Measurements from ENCODE around the gene KPNB1.

Gene KPNB1

DNA sequence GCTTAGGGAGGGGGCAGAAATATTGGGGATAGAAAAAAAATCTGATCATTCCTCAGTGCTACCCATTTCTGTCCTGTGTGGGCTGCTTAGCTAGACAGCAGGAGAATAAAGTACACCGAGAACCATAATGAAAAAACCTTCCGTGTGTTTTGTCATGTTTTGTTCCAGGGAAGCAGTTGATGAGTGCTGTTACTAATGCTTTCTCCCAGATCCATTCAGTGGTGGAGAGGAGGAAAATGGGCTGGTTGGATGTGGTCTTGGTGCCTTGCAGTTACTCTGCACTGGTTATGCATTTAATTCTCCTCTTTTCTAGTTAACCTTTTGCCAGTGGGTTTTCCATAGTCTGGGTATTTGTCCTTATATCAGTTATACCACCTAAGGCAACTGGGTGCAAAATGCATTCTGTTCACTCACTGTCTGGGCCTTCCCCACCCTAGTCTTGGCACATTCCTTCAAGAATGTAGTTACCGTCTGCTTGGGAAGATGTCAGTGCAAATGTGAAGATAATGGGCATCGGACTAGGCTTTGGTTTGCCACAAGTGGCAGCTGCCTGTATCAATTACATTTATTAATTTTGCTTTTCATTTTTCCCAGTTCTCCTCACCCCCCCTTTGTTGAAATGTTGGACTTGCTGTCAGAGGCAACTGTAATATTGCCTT is 34.9 kb downstream of the KPNB1 start:
- Histone ChIP-seq H3K4me1 (ENCODE audit: control extremely low read depth in 1 of 4, control insufficient read depth in 4 of 4, insufficient read depth in 4 of 4, low read length in 3 of 4) (peaks cover 0 to 4% (median 0%) of the 10 kb centered on the region in 4 experiments), H3K27ac (ENCODE audit: insufficient read depth in 1 of 2, low read depth in 1 of 2, low read length in 2 of 2, poor library complexity in 1 of 2, severe bottlenecking in 2 of 2) (peak overlapping the region in 1 of 2 experiments; percentile 25), H3K9me3 (ENCODE audit: control extremely low read depth in 1 of 5, control insufficient read depth in 4 of 5, insufficient read depth in 2 of 5, low read depth in 1 of 5, low read length in 4 of 5) (no peaks in the 10 kb centered on the region), H3K36me3 (ENCODE audit: control insufficient read depth in 4 of 4, insufficient read depth in 4 of 4, low read length in 3 of 4) (peaks cover 17 to 56% (median 37%) of the 10 kb centered on the region in 4 experiments), H3K4me3 (ENCODE audit: control insufficient read depth in 1 of 7, extremely low read depth in 1 of 7, insufficient read depth in 4 of 7, low read depth in 2 of 7, low read length in 6 of 7) (no peak overlapping the region), H3K27me3 (replicated peaks in 2 of 5; ENCODE audit: control insufficient read depth in 4 of 5, insufficient read depth in 5 of 5, low read length in 4 of 5) (no peaks in the 10 kb centered on the region)
- no peak for DNase-seq
- 100% methylated on average over 3 of the region's 4 CpGs for WGBS (ENCODE audit: insufficient coverage)
- CTCF ChIA-PET: interaction anchor here (1.2 kb wide), 1 partner anchor 59 kb away, joined by 3 read pairs; no protein-coding TSS in a partner anchor
- POLR2A ChIA-PET: interaction anchor here (0.6 to 2.0 kb wide), 2 partner anchors 8 to 12 kb away, joined by 3 to 4 read pairs; no protein-coding TSS in a partner anchor

DNA sequence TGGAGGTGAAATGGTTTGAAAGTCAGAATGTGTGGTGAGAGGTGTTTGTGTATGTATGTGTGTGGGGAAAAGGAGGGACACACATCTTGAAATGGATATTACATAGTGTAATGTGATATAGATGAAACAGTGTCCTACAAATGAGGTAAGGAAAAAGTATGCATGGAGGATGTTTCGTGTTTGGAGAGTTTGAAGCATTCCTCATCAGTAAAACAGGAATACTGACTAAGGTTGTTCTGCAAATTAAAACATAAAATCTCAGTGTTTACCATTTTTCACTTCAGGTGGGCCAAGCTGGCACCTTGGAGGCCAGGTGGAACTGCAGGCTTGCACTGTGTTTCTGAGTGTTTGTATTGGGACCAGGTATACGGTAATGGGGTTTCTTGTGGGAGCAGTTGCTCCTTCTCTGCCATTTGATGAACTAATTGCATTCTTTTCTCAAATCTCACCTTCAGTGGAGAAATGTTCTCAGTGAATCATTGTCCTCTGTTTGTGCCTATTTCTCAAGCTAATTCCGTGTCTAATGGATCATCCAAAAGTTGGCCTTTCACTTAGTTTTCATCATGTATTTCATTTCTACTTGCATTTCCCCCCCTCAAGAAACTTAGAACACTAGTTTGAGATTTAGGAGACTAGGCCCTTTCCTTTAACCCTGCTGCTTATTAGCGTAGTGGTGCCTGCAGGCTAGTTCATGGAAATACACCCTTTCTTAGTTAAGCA is 36.0 kb downstream of the KPNB1 start:
- CTCF ChIA-PET: interaction anchor here (1.2 kb wide), 1 partner anchor 58 kb away, joined by 3 read pairs; no protein-coding TSS in a partner anchor
- Histone ChIP-seq H3K4me3 (ENCODE audit: control insufficient read depth in 1 of 7, extremely low read depth in 1 of 7, insufficient read depth in 4 of 7, low read depth in 2 of 7, low read length in 6 of 7) (no peak overlapping the region), H3K4me1 (ENCODE audit: control extremely low read depth in 1 of 4, control insufficient read depth in 4 of 4, insufficient read depth in 4 of 4, low read length in 3 of 4) (peaks cover 0 to 4% (median 0%) of the 10 kb centered on the region in 4 experiments), H3K9me3 (ENCODE audit: control extremely low read depth in 1 of 5, control insufficient read depth in 4 of 5, insufficient read depth in 2 of 5, low read depth in 1 of 5, low read length in 4 of 5) (no peaks in the 10 kb centered on the region), H3K27ac (ENCODE audit: insufficient read depth in 1 of 2, low read depth in 1 of 2, low read length in 2 of 2, poor library complexity in 1 of 2, severe bottlenecking in 2 of 2) (peak overlapping the region in 1 of 2 experiments; percentile 25), H3K27me3 (replicated peaks in 2 of 5; ENCODE audit: control insufficient read depth in 4 of 5, insufficient read depth in 5 of 5, low read length in 4 of 5) (no peaks in the 10 kb centered on the region), H3K36me3 (ENCODE audit: control insufficient read depth in 4 of 4, insufficient read depth in 4 of 4, low read length in 3 of 4) (peaks cover 8 to 46% (median 28%) of the 10 kb centered on the region in 4 experiments)
- POLR2A ChIA-PET: interaction anchor here (2.0 kb wide), 1 partner anchor 7 kb away, joined by 4 read pairs; no protein-coding TSS in a partner anchor
- WGBS (ENCODE audit: insufficient coverage): 100% methylated on average over 2 of the region's 4 CpGs
- DNase-seq: no peak

DNA sequence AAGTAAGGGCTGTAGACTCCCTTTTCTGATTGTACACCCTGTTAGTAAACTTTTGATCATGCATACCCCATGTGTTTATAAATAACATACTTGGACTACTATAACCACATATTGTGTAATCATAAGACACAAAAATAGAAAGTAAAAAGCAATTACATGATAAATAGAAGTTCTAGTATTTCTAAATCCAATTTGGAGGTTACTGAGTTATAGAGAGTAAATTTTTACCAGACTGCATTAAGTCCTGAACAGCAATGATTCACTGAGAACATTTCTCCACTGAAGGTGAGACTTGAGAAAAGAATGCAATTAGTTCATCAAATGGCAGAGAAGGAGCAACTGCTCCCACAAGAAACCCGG is 36.5 kb downstream of the KPNB1 start:
- no peak overlapping the region for H3K27ac ChIP-seq (ENCODE audit: insufficient read depth in 1 of 2, low read depth in 1 of 2, low read length in 2 of 2, poor library complexity in 1 of 2, severe bottlenecking in 2 of 2)
- H3K9me3 ChIP-seq (ENCODE audit: control extremely low read depth in 1 of 5, control insufficient read depth in 4 of 5, insufficient read depth in 2 of 5, low read depth in 1 of 5, low read length in 4 of 5): no peaks in the 10 kb centered on the region
- ChIA-PET POLR2A (no interaction called here), CTCF (interaction anchor here (2.2 kb wide), 1 partner anchor 12 kb away, joined by 5 read pairs; no protein-coding TSS in a partner anchor)
- H3K4me3 ChIP-seq (ENCODE audit: control insufficient read depth in 1 of 7, extremely low read depth in 1 of 7, insufficient read depth in 4 of 7, low read depth in 2 of 7, low read length in 6 of 7): no peak overlapping the region
- peaks cover 7 to 45% (median 26%) of the 10 kb centered on the region in 4 experiments for H3K36me3 ChIP-seq (ENCODE audit: control insufficient read depth in 4 of 4, insufficient read depth in 4 of 4, low read length in 3 of 4)
- H3K27me3 ChIP-seq (replicated peaks in 2 of 5; ENCODE audit: control insufficient read depth in 4 of 5, insufficient read depth in 5 of 5, low read length in 4 of 5): no peaks in the 10 kb centered on the region
- no CpG with 5 or more reads among the region's 1 CpG for WGBS (ENCODE audit: insufficient coverage)
- H3K4me1 ChIP-seq (ENCODE audit: control extremely low read depth in 1 of 4, control insufficient read depth in 4 of 4, insufficient read depth in 4 of 4, low read length in 3 of 4): peaks cover 0 to 4% (median 0%) of the 10 kb centered on the region in 4 experiments
- no peak for DNase-seq

DNA sequence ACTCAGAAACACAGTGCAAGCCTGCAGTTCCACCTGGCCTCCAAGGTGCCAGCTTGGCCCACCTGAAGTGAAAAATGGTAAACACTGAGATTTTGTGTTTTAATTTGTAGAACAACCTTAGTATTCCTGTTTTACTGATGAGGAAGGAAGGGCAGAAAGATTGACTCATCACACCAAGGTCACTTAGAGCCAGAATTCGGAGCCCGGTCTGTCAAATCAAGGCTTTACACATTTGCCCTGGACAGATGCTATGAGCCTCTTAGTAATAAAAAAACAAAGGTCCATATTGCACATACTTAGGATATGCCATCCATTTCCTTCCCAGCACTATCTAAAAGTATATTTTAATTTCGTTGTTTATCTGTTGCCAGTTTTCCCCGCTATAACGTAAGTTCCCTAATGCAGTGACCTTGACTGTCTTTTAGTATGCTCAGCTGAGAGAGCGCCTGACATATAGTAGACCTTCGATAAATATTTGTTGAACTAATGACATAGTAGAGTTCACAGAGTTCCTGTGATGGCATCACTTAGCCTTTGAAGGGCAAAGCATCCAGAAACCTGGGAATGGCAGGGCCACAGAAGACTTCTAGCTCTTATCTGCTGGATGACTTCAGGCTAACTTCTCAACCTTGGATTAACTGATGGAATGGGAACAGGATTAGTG is 37.1 kb downstream of the KPNB1 start:
- ChIA-PET CTCF (interaction anchor here (0.6 to 2.5 kb wide), 7 partner anchors 10 to 59 kb away, joined by 3 to 17 read pairs (median 6); no protein-coding TSS in a partner anchor), POLR2A (no interaction called here)
- no peak overlapping the region for H3K27ac ChIP-seq (ENCODE audit: insufficient read depth in 1 of 2, low read depth in 1 of 2, low read length in 2 of 2, poor library complexity in 1 of 2, severe bottlenecking in 2 of 2)
- peaks cover 5 to 41% (median 23%) of the 10 kb centered on the region in 4 experiments for H3K36me3 ChIP-seq (ENCODE audit: control insufficient read depth in 4 of 4, insufficient read depth in 4 of 4, low read length in 3 of 4)
- DNase-seq: no peak
- WGBS (ENCODE audit: insufficient coverage): 100% methylated on average over 4 of the region's 7 CpGs
- no peaks in the 10 kb centered on the region for H3K9me3 ChIP-seq (ENCODE audit: control extremely low read depth in 1 of 5, control insufficient read depth in 4 of 5, insufficient read depth in 2 of 5, low read depth in 1 of 5, low read length in 4 of 5)
- peaks cover 0 to 7% (median 0%) of the 10 kb centered on the region in 4 experiments for H3K4me1 ChIP-seq (ENCODE audit: control extremely low read depth in 1 of 4, control insufficient read depth in 4 of 4, insufficient read depth in 4 of 4, low read length in 3 of 4)
- no peak overlapping the region for H3K4me3 ChIP-seq (ENCODE audit: control insufficient read depth in 1 of 7, extremely low read depth in 1 of 7, insufficient read depth in 4 of 7, low read depth in 2 of 7, low read length in 6 of 7)
- no peaks in the 10 kb centered on the region for H3K27me3 ChIP-seq (replicated peaks in 2 of 5; ENCODE audit: control insufficient read depth in 4 of 5, insufficient read depth in 5 of 5, low read length in 4 of 5)

DNA sequence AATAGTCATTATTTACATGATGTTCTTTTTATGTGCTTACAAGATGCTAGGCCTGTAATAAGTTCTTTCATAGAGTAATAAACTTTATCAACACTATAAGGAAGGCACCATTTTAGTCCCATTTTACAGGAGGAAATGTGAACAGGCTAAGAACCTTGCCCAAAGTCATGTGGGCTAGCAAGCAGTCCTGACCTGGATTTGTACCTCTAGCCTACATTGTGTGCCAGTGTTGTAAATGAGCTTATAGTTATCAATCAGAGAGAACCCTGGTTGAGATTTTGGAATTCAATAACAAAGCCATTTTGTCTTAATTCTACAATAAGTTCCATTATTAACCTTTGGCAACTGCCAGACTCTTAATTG is 37.6 kb downstream of the KPNB1 start:
- H3K27ac ChIP-seq (ENCODE audit: insufficient read depth in 1 of 2, low read depth in 1 of 2, low read length in 2 of 2, poor library complexity in 1 of 2, severe bottlenecking in 2 of 2): no peak overlapping the region
- POLR2A ChIA-PET: no interaction called here

DNA sequence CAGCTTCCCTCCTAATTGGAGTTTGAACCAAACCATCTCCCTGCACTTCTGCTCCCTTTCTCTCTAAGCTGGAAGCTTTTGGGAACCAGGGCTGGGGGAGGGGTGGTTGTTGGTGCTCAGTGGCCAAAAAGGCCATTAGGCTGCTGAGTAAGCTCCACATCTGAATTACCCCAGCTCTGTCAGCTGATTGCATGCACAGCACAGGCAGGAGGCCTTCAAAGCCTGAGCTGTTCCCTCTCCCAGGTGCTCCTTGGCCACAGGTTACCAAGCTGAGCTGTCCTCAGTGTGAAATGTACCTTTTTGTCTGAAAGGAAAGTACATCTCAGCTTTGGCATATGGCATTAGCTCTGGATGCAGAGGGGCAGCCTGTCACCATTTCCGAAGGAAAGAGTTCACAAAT is 38.0 kb downstream of the KPNB1 start:
- peaks cover 5 to 32% (median 16%) of the 10 kb centered on the region in 4 experiments for H3K36me3 ChIP-seq (ENCODE audit: control insufficient read depth in 4 of 4, insufficient read depth in 4 of 4, low read length in 3 of 4)
- WGBS (ENCODE audit: insufficient coverage): 96% methylated on average over 1 of the region's 1 CpG
- DNase-seq: no peak
- H3K4me3 ChIP-seq (ENCODE audit: control insufficient read depth in 1 of 7, extremely low read depth in 1 of 7, insufficient read depth in 4 of 7, low read depth in 2 of 7, low read length in 6 of 7): no peak overlapping the region
- no peaks in the 10 kb centered on the region for H3K9me3 ChIP-seq (ENCODE audit: control extremely low read depth in 1 of 5, control insufficient read depth in 4 of 5, insufficient read depth in 2 of 5, low read depth in 1 of 5, low read length in 4 of 5)
- ChIA-PET POLR2A (no interaction called here), CTCF (interaction anchor here (0.6 to 2.5 kb wide), 8 partner anchors 10 to 59 kb away, joined by 3 to 17 read pairs (median 6); no protein-coding TSS in a partner anchor)
- H3K27me3 ChIP-seq (replicated peaks in 2 of 5; ENCODE audit: control insufficient read depth in 4 of 5, insufficient read depth in 5 of 5, low read length in 4 of 5): no peaks in the 10 kb centered on the region
- no peak overlapping the region for H3K27ac ChIP-seq (ENCODE audit: insufficient read depth in 1 of 2, low read depth in 1 of 2, low read length in 2 of 2, poor library complexity in 1 of 2, severe bottlenecking in 2 of 2)
- H3K4me1 ChIP-seq (ENCODE audit: control extremely low read depth in 1 of 4, control insufficient read depth in 4 of 4, insufficient read depth in 4 of 4, low read length in 3 of 4): peaks cover 2 to 16% (median 7%) of the 10 kb centered on the region in 4 experiments

More for the DNA sequence above, 37.6 kb downstream of the KPNB1 start:
- Histone ChIP-seq H3K9me3 (ENCODE audit: control extremely low read depth in 1 of 5, control insufficient read depth in 4 of 5, insufficient read depth in 2 of 5, low read depth in 1 of 5, low read length in 4 of 5) (no peaks in the 10 kb centered on the region), H3K36me3 (ENCODE audit: control insufficient read depth in 4 of 4, insufficient read depth in 4 of 4, low read length in 3 of 4) (peaks cover 5 to 36% (median 19%) of the 10 kb centered on the region in 4 experiments), H3K27me3 (replicated peaks in 2 of 5; ENCODE audit: control insufficient read depth in 4 of 5, insufficient read depth in 5 of 5, low read length in 4 of 5) (no peaks in the 10 kb centered on the region), H3K4me1 (ENCODE audit: control extremely low read depth in 1 of 4, control insufficient read depth in 4 of 4, insufficient read depth in 4 of 4, low read length in 3 of 4) (peaks cover 0 to 11% (median 2%) of the 10 kb centered on the region in 4 experiments), H3K4me3 (ENCODE audit: control insufficient read depth in 1 of 7, extremely low read depth in 1 of 7, insufficient read depth in 4 of 7, low read depth in 2 of 7, low read length in 6 of 7) (no peak overlapping the region)
- CTCF ChIA-PET: interaction anchor here (0.6 to 2.5 kb wide), 8 partner anchors 11 to 59 kb away, joined by 3 to 17 read pairs (median 6); no protein-coding TSS in a partner anchor
- DNase-seq: no peak

Data from common myeloid progenitor, CD34-positive (primary cell).